ENCODE data around the gene PSME2. TPM values are rescaled to one million over a fixed set of nuclear protein-coding genes. Genes with fewer than 3 reads are reported as not detected.

The PSME2 gene
- total and polyA plus RNA-seq, 9 of the 15 experiments (the other 6 are each of a cell fraction or from before 2014, with no cell fraction given) = 111 to 579 (median 159) TPM

GRCh38 chr14:24095271-24096068 lies 50.9 kb downstream of the PSME2 start:
- peak; percentile 65 for ATAC-seq
- in situ Hi-C loops (cut with MboI) = no loop called here
- Histone ChIP-seq H3K79me2 (ENCODE audit: control insufficient read depth, insufficient read depth, low read length) (peaks cover 29% of the 10 kb centered on the region), H3K36me3 (ENCODE audit: control insufficient read depth, insufficient read depth, low read length) (peaks cover 38% of the 10 kb centered on the region; the same call in 2 of the 3 replicates), H3K4me1 (replicated peaks in 1 of 2; ENCODE audit: control insufficient read depth in 2 of 2, insufficient read depth in 2 of 2, low read length in 2 of 2) (peaks cover 20 to 22% of the 10 kb centered on the region in 2 experiments; a peak in 4 of 5 replicates), H3K4me3 (peak overlapping the region; percentile 99), H2AFZ (ENCODE audit: low read depth, low read length) (peak overlapping the region; percentile 77), H3K9me3 (replicated peaks; ENCODE audit: control insufficient read depth, insufficient read depth, low read depth, low read length) (no peaks in the 10 kb centered on the region), H3K9ac (ENCODE audit: insufficient read depth in 1 of 2, low read depth in 2 of 2, low read length in 2 of 2) (peak overlapping the region; percentile 96 to 100), H3K27ac (ENCODE audit: extremely low read depth, low read depth, low read length) (peak overlapping the region; percentile 98), H3K27me3 (ENCODE audit: control insufficient read depth in 2 of 2, insufficient read depth in 2 of 2, low read length in 2 of 2) (no peaks in the 10 kb centered on the region), H3K9me1 (ENCODE audit: control insufficient read depth, insufficient read depth, low read length) (no peaks in the 10 kb centered on the region), H3K4me2 (ENCODE audit: insufficient read depth, low read length) (peak overlapping the region; percentile 95), H4K20me1 (replicated peaks; ENCODE audit: control insufficient read depth, insufficient read depth, low read length) (0 out of 2 replicates have a peak, but pooled peaks cover 2% of the 10 kb centered on the region)
- 0% methylated on average over 12 of the region's 12 CpGs for WGBS (ENCODE audit: insufficient coverage, low coverage, missing lambda C conversion rate)
- ChIA-PET POLR2A (interaction anchor here (0.8 to 5.8 kb wide), 11 partner anchors 8 to 147 kb away, joined by 3 to 40 read pairs (median 5); partner anchors contain the start of genes PSME1, RNF31, TINF2 and TM9SF1), CTCF (ENCODE audit: low intra/inter-chr PET ratio) (no interaction called here)
- intact Hi-C loops (cut with micrococcal nuclease) = loop anchor here (2.0 to 10.0 kb wide), 3 partner anchors 19 to 81 kb away; partner anchors contain the start of genes DCAF11, EMC9, NRL and PSME2
- peak; percentile 97 for FAIRE-seq
- BruUV-seq (replicated peaks) = TSS peak; percentile 54
- DNase-seq (ENCODE audit: extremely low read depth in 1 of 4, low spot score in 3 of 4) = peak; percentile 77 to 91 (median 83)
- TF ChIP-seq HDGF (IDR thresholded peaks at IDR 0.05) = no peak
- peak; percentile 37; the same call in 1 of the 2 replicates for TF ChIP-seq NR2C1 (IDR thresholded peaks at IDR 0.05)
- TF ChIP-seq NR2C1 (tag; IDR thresholded peaks at IDR 0.05) = 0 out of 2 replicates have a peak, but pooled peaks have one; percentile 31
- TF ChIP-seq CTBP1 (IDR thresholded peaks at IDR 0.05; ENCODE audit: borderline replicate concordance) = peak; percentile 42; the same call in 1 of the 2 replicates
- no peak for TF ChIP-seq TAL1 (IDR thresholded peaks at IDR 0.05)
- TF ChIP-seq OTX1 (CRISPR knock-in tag; IDR thresholded peaks at IDR 0.05) = no peak
- no peak for TF ChIP-seq BRD4 (IDR thresholded peaks at IDR 0.05)
- TF ChIP-seq E2F6 (IDR thresholded peaks at IDR 0.05; ENCODE audit: borderline replicate concordance in 1 of 2, extremely low read depth in 1 of 2, insufficient read depth in 1 of 2, insufficient read length in 1 of 2, low read depth in 1 of 2, low read length in 1 of 2, poor library complexity in 1 of 2, severe bottlenecking in 1 of 2) = peak; percentile 56 to 79
- TF ChIP-seq KDM5B (IDR thresholded peaks at IDR 0.05; ENCODE audit: insufficient replicate concordance, low read depth, low read length) = peak; percentile 83
- no peak for TF ChIP-seq ZBED1 (IDR thresholded peaks at IDR 0.05)
- TF ChIP-seq ZNF408 (CRISPR knock-in tag; IDR thresholded peaks at IDR 0.05; ENCODE audit: low read depth) = no peak
- TF ChIP-seq SREBF1 (IDR thresholded peaks at IDR 0.05; ENCODE audit: borderline replicate concordance, low read depth, low read length) = no peak
- TF ChIP-seq, protein P1, sequence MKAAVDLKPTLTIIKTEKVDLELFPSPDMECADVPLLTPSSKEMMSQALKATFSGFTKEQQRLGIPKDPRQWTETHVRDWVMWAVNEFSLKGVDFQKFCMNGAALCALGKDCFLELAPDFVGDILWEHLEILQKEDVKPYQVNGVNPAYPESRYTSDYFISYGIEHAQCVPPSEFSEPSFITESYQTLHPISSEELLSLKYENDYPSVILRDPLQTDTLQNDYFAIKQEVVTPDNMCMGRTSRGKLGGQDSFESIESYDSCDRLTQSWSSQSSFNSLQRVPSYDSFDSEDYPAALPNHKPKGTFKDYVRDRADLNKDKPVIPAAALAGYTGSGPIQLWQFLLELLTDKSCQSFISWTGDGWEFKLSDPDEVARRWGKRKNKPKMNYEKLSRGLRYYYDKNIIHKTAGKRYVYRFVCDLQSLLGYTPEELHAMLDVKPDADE (conservative IDR thresholded peaks at IDR 0.05; ENCODE audit: control insufficient read depth, low read depth, low read length) = no peak
- TF ChIP-seq ZBTB17 (CRISPR knock-in tag; IDR thresholded peaks at IDR 0.05) = peak; percentile 41; the same call in 1 of the 2 replicates
- TF ChIP-seq TBP (optimal IDR thresholded peaks at IDR 0.05; ENCODE audit: low read depth, low read length) = peak; percentile 85
- TF ChIP-seq CEBPB (tag; IDR thresholded peaks at IDR 0.05) = no peak

All from K562 (cell line).